Gastrocnemius medialis (tissue), 4 donors: Measurements from ENCODE around the gene GRIK1. TPM values are rescaled to one million over a fixed set of nuclear protein-coding genes. Genes with fewer than 3 reads are reported as not detected.

ENCODE experiments used
- ATAC-seq, 2 donors: fragments of 150-250 bp; one replicate each; pipeline ENCODE4 v1.9.1; 2016
- DNase-seq, 2 donors: peaks; one replicate each; pipeline ENCODE4 v3.0.0-alpha.2; 2019
- H3K27ac ChIP-seq, 4 donors: fragments of 200-600 bp; sonication (generic); 1 replicate in 1 of 4; 2 replicates in 3 of 4; pipeline ENCODE4 v1.5.1; 2016 to 2018; ENCODE audit warnings: mild to moderate bottlenecking in 2 of 4, moderate library complexity in 1 of 4
- H3K27me3 ChIP-seq, 3 donors: fragments of 200-600 bp; sonication (generic) in 2 of 3; 1 replicate in 1 of 3; 2 replicates in 2 of 3; pipeline versions ENCODE4 v1.5.1 to v1.6.0; 2016 to 2019; ENCODE audit warnings: mild to moderate bottlenecking in 1 of 3, moderate library complexity in 1 of 3
- H3K36me3 ChIP-seq, 2 donors: fragments of 200-600 bp; sonication (generic) in 1 of 2; one replicate each; pipeline ENCODE4 v1.5.1; 2017 to 2018
- H3K4me1 ChIP-seq, 2 donors: fragments of 200-600 bp; sonication (generic) in 1 of 2; one replicate each; pipeline ENCODE4 v1.5.1; 2016 to 2017; ENCODE audit warnings: mild to moderate bottlenecking in 2 of 2
- H3K4me3 ChIP-seq, 4 donors: fragments of 200-600 bp; sonication (generic) in 3 of 4; 1 replicate in 1 of 4; 2 replicates in 3 of 4; pipeline ENCODE4 v1.5.1; 2016 to 2019; ENCODE audit warnings: mild to moderate bottlenecking in 2 of 4
- H3K9me3 ChIP-seq, 3 donors: fragments of 200-600 bp; sonication (generic) in 2 of 3; 1 replicate in 1 of 3; 2 replicates in 2 of 3; pipeline ENCODE4 v1.5.1; 2016 to 2019
- CTCF ChIP-seq, 5 experiments: fragments of 450-650 bp in 3 of 5; fragments of 200-600 bp in 2 of 5; sonication (generic) in 2 of 5; IDR thresholded peaks in 4 of 5; conservative IDR thresholded peaks in 1 of 5; 1 replicate in 4 of 5; 2 replicates in 1 of 5; pipeline ENCODE4 v1.5.1; 2016 to 2019; ENCODE audit warnings: antibody characterized with exemption in 5 of 5, mild to moderate bottlenecking in 3 of 5, moderate library complexity in 3 of 5
- POLR2A ChIP-seq, 2 donors: fragments of 450-650 bp; IDR thresholded peaks; one replicate each; pipeline ENCODE4 v1.6.1; 2017; ENCODE audit warnings: antibody characterized with exemption in 2 of 2, mild to moderate bottlenecking in 2 of 2, moderate library complexity in 2 of 2
- in situ Hi-C, 4 donors: fragments of 200-750 bp; cut with MboI; loops; one replicate each; pipeline versions ENCODE4 v1.15.0 to v1.8.0; 2017; ENCODE audit warnings: low sequenced_read_pairs in 4 of 4
- intact Hi-C: fragments of 100-400 bp; cut with DNase I; formaldehyde crosslinking; loops from one replicate; pipeline ENCODE4 v1.15.1; 2023; ENCODE audit warnings: low total_unique reads
- total RNA-seq, 4 donors: library from RNA; depleted of rRNA; stranded (reverse); fragments of >200 nt; gene quantifications; one replicate each; pipeline versions ENCODE4 v1.1.0 to v1.2.3, GENCODE V29; 2016

GRIK1 gene
- total RNA-seq, 4 donors from 2014 or later: 0.13 TPM; not detected in 3

DNA sequence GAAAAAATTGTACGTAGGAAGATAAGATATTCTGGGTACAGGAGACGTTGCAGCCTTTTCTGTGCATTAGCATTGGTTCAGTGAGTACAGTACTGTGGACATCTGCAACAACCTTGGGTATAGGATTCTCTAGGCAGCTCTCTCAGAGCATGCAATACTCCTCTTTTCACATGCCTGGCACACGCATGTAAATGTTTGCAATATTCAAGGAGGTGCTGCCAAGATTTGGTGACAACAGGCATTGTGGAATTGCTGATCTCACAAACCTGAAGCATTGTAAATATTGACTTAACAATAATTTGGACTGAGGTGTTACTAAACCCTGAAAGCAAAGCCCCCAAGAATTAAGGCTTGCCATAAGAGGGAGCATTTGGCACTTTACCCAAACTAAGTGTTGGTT, 126.8 kb downstream of the GRIK1 start:
- intact Hi-C loops: no loop called here

GRCh38 chr21:29810871-29811270, 128.9 kb downstream of the GRIK1 start:
- no peaks in the 10 kb centered on the region for H3K36me3 ChIP-seq
- no peak for TF ChIP-seq POLR2A (IDR thresholded peaks at IDR 0.05)
- TF ChIP-seq CTCF (IDR thresholded peaks at IDR 0.05 in 4 of 5, conservative IDR thresholded peaks at IDR 0.05 in 1 of 5): no peak
- no peak overlapping the region for H3K27ac ChIP-seq
- H3K9me3 ChIP-seq: no peaks in the 10 kb centered on the region
- no peak for ATAC-seq
- no peaks in the 10 kb centered on the region for H3K4me1 ChIP-seq
- no peaks in the 10 kb centered on the region for H3K27me3 ChIP-seq
- intact Hi-C loops: no loop called here
- H3K4me3 ChIP-seq: no peak overlapping the region
- in situ Hi-C loops: no loop called here
- no peak for DNase-seq

More for the DNA sequence above, 126.8 kb downstream of the GRIK1 start:
- in situ Hi-C loops: no loop called here
- H3K36me3 ChIP-seq: no peaks in the 10 kb centered on the region
- no peaks in the 10 kb centered on the region for H3K9me3 ChIP-seq
- DNase-seq: no peak
- H3K4me1 ChIP-seq: no peaks in the 10 kb centered on the region
- ATAC-seq: no peak
- TF ChIP-seq CTCF (IDR thresholded peaks at IDR 0.05 in 4 of 5, conservative IDR thresholded peaks at IDR 0.05 in 1 of 5) (no peak), POLR2A (IDR thresholded peaks at IDR 0.05) (no peak)
- no peak overlapping the region for H3K4me3 ChIP-seq
- no peaks in the 10 kb centered on the region for H3K27me3 ChIP-seq
- H3K27ac ChIP-seq: no peak overlapping the region

GRCh38 chr21:29808153-29808552, 131.6 kb downstream of the GRIK1 start:
- no peak for ATAC-seq
- Histone ChIP-seq H3K36me3 (no peaks in the 10 kb centered on the region), H3K4me1 (no peaks in the 10 kb centered on the region), H3K4me3 (no peak overlapping the region), H3K27me3 (no peaks in the 10 kb centered on the region), H3K9me3 (no peaks in the 10 kb centered on the region), H3K27ac (no peak overlapping the region)
- intact Hi-C loops: no loop called here
- no peak for DNase-seq
- TF ChIP-seq CTCF (IDR thresholded peaks at IDR 0.05 in 4 of 5, conservative IDR thresholded peaks at IDR 0.05 in 1 of 5) (no peak), POLR2A (IDR thresholded peaks at IDR 0.05) (no peak)
- in situ Hi-C loops: no loop called here

GRCh38 chr21:29805105-29805504, 134.7 kb downstream of the GRIK1 start:
- intact Hi-C loops: no loop called here

More at GRCh38 chr21:29805105-29805504, 134.7 kb downstream of the GRIK1 start:
- Histone ChIP-seq H3K27ac (no peak overlapping the region), H3K27me3 (no peaks in the 10 kb centered on the region), H3K4me1 (no peaks in the 10 kb centered on the region), H3K4me3 (no peak overlapping the region), H3K36me3 (no peaks in the 10 kb centered on the region), H3K9me3 (no peaks in the 10 kb centered on the region)
- ATAC-seq (no peak), DNase-seq (no peak)
- in situ Hi-C loops: no loop called here
- TF ChIP-seq POLR2A (IDR thresholded peaks at IDR 0.05) (no peak), CTCF (IDR thresholded peaks at IDR 0.05 in 4 of 5, conservative IDR thresholded peaks at IDR 0.05 in 1 of 5) (no peak)
